ENCODE data around the gene FAM200B. TPM values are rescaled to one million over a fixed set of nuclear protein-coding genes. Genes with fewer than 3 reads are reported as not detected.

The FAM200B gene
- total RNA-seq, 2 experiments from 2014 or later: 8.9 to 11.1 TPM

DNA sequence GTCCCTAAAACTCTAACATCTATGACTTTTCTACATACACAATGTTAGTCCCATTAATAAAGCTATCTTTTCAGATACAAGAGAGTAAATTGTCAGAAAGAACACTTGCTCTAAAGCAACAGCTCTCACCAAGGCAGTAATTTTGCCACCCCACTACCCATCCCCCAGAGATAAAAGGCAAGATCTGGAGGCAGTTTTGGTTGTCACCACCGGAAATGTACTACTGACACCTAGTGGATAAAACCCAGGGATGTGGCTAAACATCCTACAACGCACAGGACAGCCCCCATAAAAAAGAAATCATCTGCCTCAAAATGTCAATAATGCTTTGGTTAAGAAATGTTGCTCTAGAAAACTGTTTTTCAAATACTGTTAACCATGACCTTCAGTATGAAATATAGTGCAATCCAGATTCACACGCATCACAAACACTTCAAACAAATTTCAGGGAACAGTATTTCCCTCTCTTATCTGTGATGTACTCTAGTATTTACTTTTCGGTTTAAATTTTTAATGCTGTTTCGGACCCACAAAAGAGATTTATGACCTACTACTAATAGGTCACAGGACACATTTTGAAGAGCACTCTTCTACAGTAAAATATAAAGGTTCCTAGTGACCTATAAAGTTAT, 31.6 kb upstream of the FAM200B start:
- POLR2A ChIA-PET: interaction anchor here (0.6 kb wide), 1 partner anchor 249 kb away, joined by 3 read pairs; no protein-coding TSS in a partner anchor
- H3K4me3 Mint-ChIP-seq: peak overlapping the region; percentile 50
- no peaks in the 10 kb centered on the region for H3K9me3 Mint-ChIP-seq
- H3K27ac Mint-ChIP-seq: peak overlapping the region; percentile 85
- CTCF ChIA-PET: interaction anchor here (0.6 to 1.1 kb wide), 13 partner anchors 9 to 413 kb away, joined by 3 to 5 read pairs (median 3); no protein-coding TSS in a partner anchor
- intact Hi-C loops (cut with micrococcal nuclease): loop anchor here (5.0 kb wide), 1 partner anchor 418 kb away; no protein-coding TSS in a partner anchor
- H3K27me3 Mint-ChIP-seq: no peaks in the 10 kb centered on the region
- peaks cover 5% of the 10 kb centered on the region for H3K36me3 Mint-ChIP-seq (ENCODE audit: low read depth)
- peak; percentile 81 for ATAC-seq
- DNase-seq: peak; percentile 77
- H3K4me1 Mint-ChIP-seq (ENCODE audit: low read depth): peaks cover 59% of the 10 kb centered on the region
- TF ChIP-seq, protein P1, sequence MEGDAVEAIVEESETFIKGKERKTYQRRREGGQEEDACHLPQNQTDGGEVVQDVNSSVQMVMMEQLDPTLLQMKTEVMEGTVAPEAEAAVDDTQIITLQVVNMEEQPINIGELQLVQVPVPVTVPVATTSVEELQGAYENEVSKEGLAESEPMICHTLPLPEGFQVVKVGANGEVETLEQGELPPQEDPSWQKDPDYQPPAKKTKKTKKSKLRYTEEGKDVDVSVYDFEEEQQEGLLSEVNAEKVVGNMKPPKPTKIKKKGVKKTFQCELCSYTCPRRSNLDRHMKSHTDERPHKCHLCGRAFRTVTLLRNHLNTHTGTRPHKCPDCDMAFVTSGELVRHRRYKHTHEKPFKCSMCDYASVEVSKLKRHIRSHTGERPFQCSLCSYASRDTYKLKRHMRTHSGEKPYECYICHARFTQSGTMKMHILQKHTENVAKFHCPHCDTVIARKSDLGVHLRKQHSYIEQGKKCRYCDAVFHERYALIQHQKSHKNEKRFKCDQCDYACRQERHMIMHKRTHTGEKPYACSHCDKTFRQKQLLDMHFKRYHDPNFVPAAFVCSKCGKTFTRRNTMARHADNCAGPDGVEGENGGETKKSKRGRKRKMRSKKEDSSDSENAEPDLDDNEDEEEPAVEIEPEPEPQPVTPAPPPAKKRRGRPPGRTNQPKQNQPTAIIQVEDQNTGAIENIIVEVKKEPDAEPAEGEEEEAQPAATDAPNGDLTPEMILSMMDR (IDR thresholded peaks at IDR 0.05): peak; percentile 72

DNA sequence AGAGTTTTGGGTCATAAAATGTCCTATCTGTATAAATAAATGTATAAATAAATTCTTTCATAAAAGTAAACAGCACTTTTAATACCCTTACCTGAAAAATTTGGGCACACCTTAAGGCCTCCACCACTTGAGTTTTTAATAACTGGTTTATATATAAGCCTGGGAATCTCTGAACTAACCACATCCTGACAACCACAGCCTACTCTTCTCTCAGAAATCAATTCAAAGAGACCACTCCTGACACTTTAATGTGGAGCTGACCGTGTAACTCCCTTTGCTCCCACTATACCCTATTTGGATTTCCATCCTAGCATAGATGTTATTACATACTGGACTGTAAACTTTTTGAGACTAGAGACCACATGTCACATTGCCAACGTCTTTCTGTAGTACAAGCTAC, 30.0 kb upstream of the FAM200B start:
- ATAC-seq (no peak), DNase-seq (no peak)
- Mint-ChIP-seq H3K4me1 (ENCODE audit: low read depth) (peaks cover 61% of the 10 kb centered on the region), H3K36me3 (ENCODE audit: low read depth) (peaks cover 7% of the 10 kb centered on the region), H3K4me3 (peak overlapping the region; percentile 26), H3K27ac (peak overlapping the region; percentile 52), H3K27me3 (no peaks in the 10 kb centered on the region), H3K9me3 (no peaks in the 10 kb centered on the region)
- CTCF ChIA-PET: interaction anchor here (0.8 to 2.0 kb wide), 10 partner anchors 8 to 795 kb away, joined by 3 to 7 read pairs (median 3); partner anchors contain the start of gene BST1
- POLR2A ChIA-PET: interaction anchor here (1.1 kb wide), 2 partner anchors 30 to 397 kb away, joined by 3 read pairs; partner anchors contain the start of gene FAM200B
- intact Hi-C loops (cut with micrococcal nuclease): loop anchor here (5.0 kb wide), 1 partner anchor 419 kb away; no protein-coding TSS in a partner anchor
- TF ChIP-seq, protein P1 (IDR thresholded peaks at IDR 0.05): no peak

DNA sequence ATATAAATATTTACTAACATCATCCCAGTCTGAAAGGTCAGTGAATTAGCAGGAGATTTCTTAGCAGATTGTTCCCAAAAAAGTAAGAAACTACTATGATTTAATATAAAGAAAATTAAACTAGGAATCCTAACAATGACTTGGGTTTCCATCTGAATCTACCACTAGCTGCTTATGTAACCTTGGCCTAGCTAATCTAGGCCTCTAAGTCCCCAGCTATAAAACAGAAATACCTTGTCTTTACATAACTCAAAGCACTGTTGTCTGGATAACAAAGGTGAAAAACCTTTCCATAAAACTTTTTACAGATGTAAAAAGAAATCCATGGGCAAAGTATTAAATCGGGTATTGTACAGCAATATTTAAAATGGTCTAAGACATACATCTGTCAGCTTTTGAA, 29.4 kb upstream of the FAM200B start:
- TF ChIP-seq, protein P1 (IDR thresholded peaks at IDR 0.05): no peak
- intact Hi-C loops (cut with micrococcal nuclease): loop anchor here (5.0 kb wide), 1 partner anchor 420 kb away; no protein-coding TSS in a partner anchor
- Mint-ChIP-seq H3K27me3 (no peaks in the 10 kb centered on the region), H3K27ac (no peak overlapping the region), H3K36me3 (ENCODE audit: low read depth) (peaks cover 7% of the 10 kb centered on the region), H3K4me1 (ENCODE audit: low read depth) (peaks cover 61% of the 10 kb centered on the region), H3K9me3 (no peaks in the 10 kb centered on the region), H3K4me3 (peak overlapping the region; percentile 99)
- ATAC-seq (no peak), DNase-seq (no peak)
- POLR2A ChIA-PET: interaction anchor here (1.1 kb wide), 2 partner anchors 29 to 397 kb away, joined by 3 read pairs; partner anchors contain the start of gene FAM200B
- CTCF ChIA-PET: interaction anchor here (0.8 to 2.0 kb wide), 8 partner anchors 8 to 796 kb away, joined by 3 to 7 read pairs (median 3); partner anchors contain the start of gene BST1

DNA sequence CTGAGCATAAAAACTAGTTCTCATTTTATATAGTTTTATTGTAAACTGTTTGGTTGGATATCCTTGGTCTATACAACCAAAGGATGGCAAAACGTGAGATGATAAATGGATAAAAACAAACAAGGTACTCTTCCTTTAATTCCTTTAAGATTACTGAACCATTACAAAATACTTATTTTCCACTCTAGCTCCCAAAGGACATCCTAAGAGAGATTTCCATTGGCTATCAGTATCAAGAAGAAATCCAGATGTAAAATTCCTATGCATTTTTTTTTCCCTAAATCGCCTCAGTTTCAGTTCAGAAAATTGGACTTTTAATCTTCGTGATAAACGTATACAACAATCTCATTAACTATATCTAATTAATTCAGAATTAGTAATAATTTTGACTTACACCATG, 28.8 kb upstream of the FAM200B start:
- no peak for DNase-seq
- TF ChIP-seq, protein P1 (IDR thresholded peaks at IDR 0.05): no peak
- Mint-ChIP-seq H3K27ac (no peak overlapping the region), H3K36me3 (ENCODE audit: low read depth) (peaks cover 7% of the 10 kb centered on the region), H3K4me1 (ENCODE audit: low read depth) (peaks cover 64% of the 10 kb centered on the region), H3K9me3 (no peaks in the 10 kb centered on the region), H3K27me3 (no peaks in the 10 kb centered on the region), H3K4me3 (peak overlapping the region; percentile 99)
- intact Hi-C loops (cut with micrococcal nuclease): loop anchor here (5.0 kb wide), 1 partner anchor 421 kb away; no protein-coding TSS in a partner anchor
- ATAC-seq: no peak
- CTCF ChIA-PET: interaction anchor here (0.7 to 1.9 kb wide), 3 partner anchors 10 to 797 kb away, joined by 3 to 5 read pairs (median 3); no protein-coding TSS in a partner anchor
- POLR2A ChIA-PET: interaction anchor here (0.6 to 3.4 kb wide), 2 partner anchors 29 to 140 kb away, joined by 3 to 18 read pairs; partner anchors contain the start of gene FAM200B

Data from activated CD8-positive, alpha-beta T cell treated with anti-CD3 and anti-CD28 coated beads for 36 hours (primary cell).